GM20000 (cell line): ENCODE data around the gene GDF7.

Source experiments
- DNase-seq: peaks from one replicate; pipeline ENCODE4 v3.0.0; 2012; ENCODE audit warnings: low spot score
- CTCF ChIP-seq: IDR thresholded peaks from 2 replicates; pipeline ENCODE4 v1.5.1; 2012; ENCODE audit warnings: mild to moderate bottlenecking, control low read depth; ENCODE audit errors: extremely low read depth, missing control alignments

GDF7 gene

GRCh38 chr2:20662308-20662937 is 4.5 kb upstream of the GDF7 start:
- DNase-seq = no peak
- no peak for TF ChIP-seq CTCF

GRCh38 chr2:20663196-20664070 is 3.5 kb upstream of the GDF7 start:
- no peak for DNase-seq
- no peak for TF ChIP-seq CTCF

GRCh38 chr2:20664071-20664390 is 2.9 kb upstream of the GDF7 start:
- no peak for DNase-seq

DNA sequence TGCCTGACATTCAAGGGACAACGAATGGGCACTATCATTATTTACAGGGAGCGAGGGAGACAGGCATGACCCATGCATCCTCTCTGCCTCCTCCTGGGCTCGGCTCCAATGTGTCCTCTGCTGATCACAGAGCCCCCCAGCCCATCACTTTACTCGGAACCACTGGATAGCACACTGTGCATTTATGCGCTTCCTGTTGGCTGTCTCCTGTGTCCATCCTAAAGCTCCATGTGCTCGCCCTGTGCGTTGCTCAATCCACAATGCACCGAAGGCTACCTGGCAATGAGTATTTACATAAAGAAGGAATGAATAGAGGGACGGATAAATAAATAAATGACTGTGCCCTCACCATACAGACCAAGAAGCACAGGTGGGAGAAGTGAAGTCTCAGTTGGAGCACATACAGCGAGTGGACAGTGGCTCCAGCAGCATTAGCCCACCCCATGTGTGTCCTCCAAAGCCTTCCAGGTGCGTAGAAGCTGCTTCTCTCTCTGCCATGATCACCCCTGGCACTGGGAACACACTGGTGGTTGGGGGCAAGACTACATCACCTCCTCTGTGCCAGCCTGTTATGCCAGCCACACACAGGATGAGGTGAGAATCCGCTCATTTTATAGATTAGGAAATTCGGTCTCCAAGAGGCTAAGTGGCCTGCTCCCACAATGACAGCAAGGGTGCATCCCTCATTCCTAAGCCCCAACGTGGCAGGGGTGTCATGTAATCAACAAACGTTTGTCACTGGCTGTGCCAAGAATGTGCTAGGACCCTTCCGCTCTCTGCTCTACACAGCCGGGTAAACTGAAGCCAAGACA is 2.3 kb upstream of the GDF7 start:
- TF ChIP-seq CTCF = no peak
- DNase-seq = no peak

More at GRCh38 chr2:20664071-20664390, 2.9 kb upstream of the GDF7 start:
- TF ChIP-seq CTCF = no peak

DNA sequence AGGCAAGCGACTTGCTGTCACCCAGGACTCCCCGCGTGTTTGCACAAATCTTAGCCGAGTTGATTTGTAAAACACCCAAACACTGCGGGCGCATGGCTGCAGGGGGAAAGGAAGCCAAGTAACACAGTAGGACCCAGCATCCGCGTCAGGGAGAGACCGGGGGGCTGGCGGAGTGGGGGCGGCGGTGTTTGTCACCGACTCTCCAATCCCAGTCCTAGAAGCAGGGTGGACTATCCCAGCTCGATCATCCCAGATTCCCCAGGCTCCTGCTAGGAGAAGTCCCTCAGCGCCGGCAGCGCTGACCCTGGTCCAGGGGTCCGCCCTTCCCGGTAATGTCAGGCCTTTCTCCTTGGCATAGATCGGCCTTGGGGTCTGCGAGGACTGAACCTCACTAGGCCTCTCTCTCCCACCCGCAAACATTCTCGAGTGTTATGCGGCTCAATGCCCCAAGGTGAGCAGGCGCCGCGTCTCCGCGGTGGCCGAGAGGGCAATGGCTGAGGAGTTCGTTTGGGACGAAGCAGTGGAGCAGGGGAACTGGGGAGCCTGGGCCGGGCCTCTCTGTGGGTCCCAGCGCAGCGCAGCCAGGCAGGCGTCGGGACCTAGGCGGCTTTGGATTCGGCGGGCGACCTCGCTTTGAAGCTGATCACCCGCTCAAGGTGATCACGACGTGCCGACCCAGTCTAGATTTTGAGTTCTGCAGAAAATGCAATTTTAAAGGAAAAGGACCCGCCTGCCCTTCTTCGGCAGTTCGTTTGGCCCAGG is 1.5 kb upstream of the GDF7 start:
- TF ChIP-seq CTCF = no peak
- DNase-seq = no peak

- no peak for TF ChIP-seq CTCF
- peak; percentile 51 for DNase-seq
These were observed 990 bp upstream of the GDF7 start for GRCh38 chr2:20666005-20666303.
